ENCODE measurements around the gene COL6A1.

DNA sequence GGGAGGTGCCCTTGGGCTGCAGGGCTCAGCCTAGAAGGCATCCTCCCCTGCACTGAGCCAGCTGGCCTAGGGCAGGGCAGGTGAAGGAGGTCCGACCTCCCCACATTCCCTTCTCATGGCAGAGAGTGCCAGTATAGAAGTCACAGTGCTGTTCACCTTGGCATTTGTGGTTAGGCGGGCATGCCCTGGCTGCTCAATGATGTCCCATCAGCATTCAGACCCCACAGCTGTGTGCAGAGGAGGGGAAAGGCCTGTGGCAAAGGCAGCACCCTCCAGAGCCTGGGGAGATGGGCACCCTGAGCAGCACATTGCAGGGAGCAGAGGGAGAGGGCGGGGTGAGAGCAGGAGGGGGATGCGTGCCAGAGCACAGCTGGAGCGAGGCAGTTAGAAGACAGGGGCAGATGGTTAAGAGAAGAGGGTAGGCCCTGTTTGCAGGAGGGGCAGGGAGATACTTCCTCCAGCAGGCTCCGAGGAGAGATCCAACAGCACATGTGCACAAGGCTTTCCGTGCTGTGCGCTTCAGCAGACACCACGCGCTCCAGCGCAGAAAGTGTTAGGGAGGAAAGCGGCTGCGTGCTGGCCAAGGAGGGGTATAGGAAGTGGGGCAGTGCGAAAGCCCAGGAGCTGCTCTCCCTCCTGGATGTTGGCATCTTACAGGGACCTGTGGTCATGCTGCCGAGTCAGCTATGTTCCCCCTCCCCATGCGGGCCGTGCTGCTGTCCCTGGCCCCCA, 43.7 kb upstream of the COL6A1 start:
- TF ChIP-seq NFE2L1 (CRISPR knock-in tag; IDR thresholded peaks at IDR 0.05) (no peak), GABPB1 (CRISPR knock-in tag; IDR thresholded peaks at IDR 0.05) (no peak), OVOL2 (CRISPR knock-in tag; IDR thresholded peaks at IDR 0.05; ENCODE audit: borderline replicate concordance) (no peak), ELF4 (CRISPR knock-in tag; IDR thresholded peaks at IDR 0.05; ENCODE audit: low read depth) (no peak), MAX (CRISPR knock-in tag; IDR thresholded peaks at IDR 0.05) (no peak), KAT7 (CRISPR knock-in tag; IDR thresholded peaks at IDR 0.05; ENCODE audit: borderline replicate concordance) (no peak), ESRRA (CRISPR knock-in tag; IDR thresholded peaks at IDR 0.05; ENCODE audit: borderline replicate concordance) (no peak), PREB (CRISPR knock-in tag; IDR thresholded peaks at IDR 0.05; ENCODE audit: borderline replicate concordance) (no peak), AFF4 (CRISPR knock-in tag; IDR thresholded peaks at IDR 0.05; ENCODE audit: borderline replicate concordance) (no peak)
- TF ChIP-seq, protein P1, sequence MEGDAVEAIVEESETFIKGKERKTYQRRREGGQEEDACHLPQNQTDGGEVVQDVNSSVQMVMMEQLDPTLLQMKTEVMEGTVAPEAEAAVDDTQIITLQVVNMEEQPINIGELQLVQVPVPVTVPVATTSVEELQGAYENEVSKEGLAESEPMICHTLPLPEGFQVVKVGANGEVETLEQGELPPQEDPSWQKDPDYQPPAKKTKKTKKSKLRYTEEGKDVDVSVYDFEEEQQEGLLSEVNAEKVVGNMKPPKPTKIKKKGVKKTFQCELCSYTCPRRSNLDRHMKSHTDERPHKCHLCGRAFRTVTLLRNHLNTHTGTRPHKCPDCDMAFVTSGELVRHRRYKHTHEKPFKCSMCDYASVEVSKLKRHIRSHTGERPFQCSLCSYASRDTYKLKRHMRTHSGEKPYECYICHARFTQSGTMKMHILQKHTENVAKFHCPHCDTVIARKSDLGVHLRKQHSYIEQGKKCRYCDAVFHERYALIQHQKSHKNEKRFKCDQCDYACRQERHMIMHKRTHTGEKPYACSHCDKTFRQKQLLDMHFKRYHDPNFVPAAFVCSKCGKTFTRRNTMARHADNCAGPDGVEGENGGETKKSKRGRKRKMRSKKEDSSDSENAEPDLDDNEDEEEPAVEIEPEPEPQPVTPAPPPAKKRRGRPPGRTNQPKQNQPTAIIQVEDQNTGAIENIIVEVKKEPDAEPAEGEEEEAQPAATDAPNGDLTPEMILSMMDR (IDR thresholded peaks at IDR 0.05): no peak
- TF ChIP-seq, protein P2, sequence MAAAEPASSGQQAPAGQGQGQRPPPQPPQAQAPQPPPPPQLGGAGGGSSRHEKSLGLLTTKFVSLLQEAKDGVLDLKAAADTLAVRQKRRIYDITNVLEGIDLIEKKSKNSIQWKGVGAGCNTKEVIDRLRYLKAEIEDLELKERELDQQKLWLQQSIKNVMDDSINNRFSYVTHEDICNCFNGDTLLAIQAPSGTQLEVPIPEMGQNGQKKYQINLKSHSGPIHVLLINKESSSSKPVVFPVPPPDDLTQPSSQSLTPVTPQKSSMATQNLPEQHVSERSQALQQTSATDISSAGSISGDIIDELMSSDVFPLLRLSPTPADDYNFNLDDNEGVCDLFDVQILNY (CRISPR knock-in tag; IDR thresholded peaks at IDR 0.05): no peak
- TF ChIP-seq, protein P3, sequence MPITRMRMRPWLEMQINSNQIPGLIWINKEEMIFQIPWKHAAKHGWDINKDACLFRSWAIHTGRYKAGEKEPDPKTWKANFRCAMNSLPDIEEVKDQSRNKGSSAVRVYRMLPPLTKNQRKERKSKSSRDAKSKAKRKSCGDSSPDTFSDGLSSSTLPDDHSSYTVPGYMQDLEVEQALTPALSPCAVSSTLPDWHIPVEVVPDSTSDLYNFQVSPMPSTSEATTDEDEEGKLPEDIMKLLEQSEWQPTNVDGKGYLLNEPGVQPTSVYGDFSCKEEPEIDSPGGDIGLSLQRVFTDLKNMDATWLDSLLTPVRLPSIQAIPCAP (CRISPR knock-in tag; IDR thresholded peaks at IDR 0.05): no peak
- TF ChIP-seq, protein P4, sequence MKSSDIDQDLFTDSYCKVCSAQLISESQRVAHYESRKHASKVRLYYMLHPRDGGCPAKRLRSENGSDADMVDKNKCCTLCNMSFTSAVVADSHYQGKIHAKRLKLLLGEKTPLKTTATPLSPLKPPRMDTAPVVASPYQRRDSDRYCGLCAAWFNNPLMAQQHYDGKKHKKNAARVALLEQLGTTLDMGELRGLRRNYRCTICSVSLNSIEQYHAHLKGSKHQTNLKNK (CRISPR knock-in tag; IDR thresholded peaks at IDR 0.05): no peak
